ENCODE data around the gene ST6GAL1.

DNA sequence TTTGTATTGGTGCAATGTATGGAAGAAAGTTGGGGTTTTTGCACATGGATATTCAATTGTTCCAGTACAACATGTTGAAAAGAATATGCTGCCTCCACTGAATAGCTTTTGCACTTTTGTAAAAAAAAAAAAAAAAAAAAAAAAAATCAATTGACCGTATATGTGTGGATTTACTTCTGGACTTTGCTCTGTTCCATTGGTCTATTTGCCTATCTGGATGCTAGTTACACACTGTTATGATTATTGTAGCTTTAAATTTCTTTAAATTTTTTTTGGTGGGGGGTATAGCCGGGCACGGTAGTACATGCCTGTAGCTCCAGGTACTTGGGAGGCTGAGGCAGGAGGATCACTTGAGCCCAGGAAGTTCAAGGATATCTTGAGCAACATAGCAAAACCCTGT, 156.5 kb downstream of the ST6GAL1 start:
- TF ChIP-seq, protein P1, sequence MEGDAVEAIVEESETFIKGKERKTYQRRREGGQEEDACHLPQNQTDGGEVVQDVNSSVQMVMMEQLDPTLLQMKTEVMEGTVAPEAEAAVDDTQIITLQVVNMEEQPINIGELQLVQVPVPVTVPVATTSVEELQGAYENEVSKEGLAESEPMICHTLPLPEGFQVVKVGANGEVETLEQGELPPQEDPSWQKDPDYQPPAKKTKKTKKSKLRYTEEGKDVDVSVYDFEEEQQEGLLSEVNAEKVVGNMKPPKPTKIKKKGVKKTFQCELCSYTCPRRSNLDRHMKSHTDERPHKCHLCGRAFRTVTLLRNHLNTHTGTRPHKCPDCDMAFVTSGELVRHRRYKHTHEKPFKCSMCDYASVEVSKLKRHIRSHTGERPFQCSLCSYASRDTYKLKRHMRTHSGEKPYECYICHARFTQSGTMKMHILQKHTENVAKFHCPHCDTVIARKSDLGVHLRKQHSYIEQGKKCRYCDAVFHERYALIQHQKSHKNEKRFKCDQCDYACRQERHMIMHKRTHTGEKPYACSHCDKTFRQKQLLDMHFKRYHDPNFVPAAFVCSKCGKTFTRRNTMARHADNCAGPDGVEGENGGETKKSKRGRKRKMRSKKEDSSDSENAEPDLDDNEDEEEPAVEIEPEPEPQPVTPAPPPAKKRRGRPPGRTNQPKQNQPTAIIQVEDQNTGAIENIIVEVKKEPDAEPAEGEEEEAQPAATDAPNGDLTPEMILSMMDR (IDR thresholded peaks at IDR 0.05) = no peak
- no peak for TF ChIP-seq EP300 (IDR thresholded peaks at IDR 0.05)
- TF ChIP-seq POLR2A (IDR thresholded peaks at IDR 0.05) = no peak
